Activated CD8-positive, alpha-beta T cell treated with anti-CD3 and anti-CD28 coated beads, Interleukin-2, amount 10 ng/mL, durations not matched to agents 7 days and 5 days (primary cell): ENCODE data around the gene IFI27L2. TPM values are rescaled to one million over a fixed set of nuclear protein-coding genes. Genes with fewer than 3 reads are reported as not detected.

Experiments used
- ATAC-seq: fragments of 150-1000 bp; cut with Tn5 transposase; one replicate; pipeline ENCODE4 v1.10.0; 2021; ENCODE audit warnings: moderate library complexity
- CTCF ChIA-PET: fragments of 350-600 bp; sonication (Branson Sonifier 250); formaldehyde crosslinking; loops from one replicate; lab custom pipeline; 2021; ENCODE audit warnings: antibody characterized with exemption; lab: Charles Lee
- POLR2A ChIA-PET: fragments of 350-600 bp; sonication (Branson Sonifier 250); formaldehyde crosslinking; loops from one replicate; lab custom pipeline; 2021; ENCODE audit warnings: antibody characterized with exemption; lab: Charles Lee
- DNase-seq: peaks from one replicate; pipeline ENCODE4 v3.0.0-alpha.2; 2020
- H3K27ac Mint-ChIP-seq: one replicate; pipeline ENCODE4 v1.8.0; 2021; ENCODE audit warnings: mild to moderate bottlenecking, mixed read lengths
- H3K27me3 Mint-ChIP-seq: one replicate; pipeline ENCODE4 v1.8.0; 2021; ENCODE audit warnings: low read depth, mixed read lengths
- H3K36me3 Mint-ChIP-seq: one replicate; pipeline ENCODE4 v1.8.0; 2021; ENCODE audit warnings: low read depth, mixed read lengths
- H3K4me1 Mint-ChIP-seq: one replicate; pipeline ENCODE4 v1.8.0; 2021; ENCODE audit warnings: low read depth, mixed read lengths
- H3K4me3 Mint-ChIP-seq: one replicate; pipeline ENCODE4 v1.8.0; 2021; ENCODE audit warnings: mild to moderate bottlenecking, mixed read lengths
- H3K9me3 Mint-ChIP-seq: one replicate; pipeline ENCODE4 v1.8.0; 2022; ENCODE audit warnings: mixed read lengths; ENCODE audit not compliant: insufficient read depth
- total RNA-seq, 2 experiments: library from RNA; stranded (reverse); gene quantifications; one replicate each; pipeline ENCODE4 v1.2.3, GENCODE V29; 2021

The IFI27L2 gene
- total RNA-seq, 2 experiments from 2014 or later = 65.2 to 74.6 TPM

DNA sequence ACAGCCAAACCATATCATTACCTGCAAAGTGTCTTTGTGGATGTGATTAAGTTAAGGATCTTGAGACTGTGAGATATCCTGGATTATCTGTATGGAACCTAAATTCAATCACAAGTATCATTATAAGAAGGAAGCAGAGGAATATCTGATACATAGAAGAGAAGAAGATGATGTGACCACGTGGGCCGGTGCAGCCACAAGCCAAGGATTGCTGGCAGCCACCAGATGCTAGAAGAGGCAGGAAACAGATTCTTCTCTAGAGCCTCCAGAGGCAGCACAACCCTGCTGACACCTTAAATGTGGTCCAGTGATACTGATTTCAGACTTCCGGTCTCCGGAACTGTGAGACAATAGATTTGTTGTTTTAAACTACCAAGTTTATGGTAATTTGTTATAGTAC, 6.1 kb upstream of the IFI27L2 start:
- POLR2A ChIA-PET = no interaction called here

DNA sequence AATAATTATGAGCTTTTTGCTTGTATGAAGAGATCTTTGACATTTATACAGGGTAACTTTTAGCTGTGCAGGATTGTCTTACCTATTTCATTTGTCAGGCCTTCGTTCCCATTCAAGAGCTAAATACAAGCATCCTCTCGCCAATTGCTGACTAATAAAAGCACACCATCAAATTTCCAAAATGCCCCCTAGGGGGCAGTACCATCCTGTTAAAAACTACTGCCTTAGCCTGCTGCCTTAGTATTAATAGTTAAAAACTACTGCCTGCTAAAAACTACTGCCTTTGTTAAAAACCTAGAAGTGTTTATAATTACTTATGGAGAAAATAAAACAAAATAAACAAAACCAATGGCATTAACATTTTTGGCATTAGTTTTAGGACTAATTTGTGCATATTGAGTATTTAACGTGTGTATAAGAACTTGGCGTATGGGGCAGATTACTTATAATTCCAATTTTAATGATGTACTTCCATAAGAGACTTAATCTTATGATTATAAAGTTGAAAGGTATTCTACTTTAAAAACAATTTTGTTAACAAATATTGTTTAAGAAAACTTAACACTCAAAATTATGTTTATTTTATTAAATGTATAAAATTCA, 3.0 kb upstream of the IFI27L2 start:
- H3K9me3 Mint-ChIP-seq = peaks cover 11% of the 10 kb centered on the region
- H3K27ac Mint-ChIP-seq = no peak overlapping the region
- POLR2A ChIA-PET = interaction anchor here (0.9 kb wide), 1 partner anchor 113 kb away, joined by 3 read pairs; no protein-coding TSS in a partner anchor

More for the DNA sequence above, 6.1 kb upstream of the IFI27L2 start:
- CTCF ChIA-PET = interaction anchor here (0.8 to 3.4 kb wide), 7 partner anchors 44 to 479 kb away, joined by 4 to 44 read pairs (median 23); partner anchors contain the start of genes DDX24 and IFI27L1
- no peak for DNase-seq
- Mint-ChIP-seq H3K4me1 (peaks cover 5% of the 10 kb centered on the region), H3K4me3 (no peak overlapping the region), H3K36me3 (peaks cover 3% of the 10 kb centered on the region), H3K9me3 (peaks cover 11% of the 10 kb centered on the region), H3K27ac (no peak overlapping the region), H3K27me3 (peaks cover 24% of the 10 kb centered on the region)
- no peak for ATAC-seq

DNA sequence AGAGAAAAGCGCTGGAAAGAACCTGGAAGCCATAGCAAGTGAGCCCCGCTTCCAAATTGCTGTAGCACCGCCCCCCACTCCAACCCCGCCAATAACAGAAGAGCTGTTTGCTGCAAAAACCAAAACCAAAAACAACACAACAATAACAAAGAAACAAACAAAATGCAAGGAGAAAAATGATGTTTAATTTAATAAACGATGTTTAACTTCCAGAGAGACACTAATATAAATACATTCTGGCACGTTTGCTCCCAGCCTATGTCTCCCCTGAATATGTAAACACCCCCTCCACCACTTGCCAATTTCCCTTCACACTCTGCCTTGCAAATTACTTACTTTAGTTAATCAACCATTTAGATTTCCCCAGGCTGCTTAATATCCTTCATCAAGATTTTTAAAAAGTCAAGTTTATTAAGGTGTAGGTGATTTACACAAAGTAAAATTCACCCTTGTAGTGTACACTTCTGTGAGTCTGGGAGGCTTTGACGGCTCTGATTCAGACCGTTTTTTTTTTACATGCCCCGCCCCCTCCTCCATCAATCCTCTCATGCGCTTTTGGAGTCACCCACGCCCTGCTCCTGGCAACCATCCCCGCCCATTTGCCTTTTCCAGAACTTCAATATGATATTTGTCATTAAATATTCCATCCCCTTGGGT, 482 bp upstream of the IFI27L2 start:
- peaks cover 6% of the 10 kb centered on the region for H3K36me3 Mint-ChIP-seq
- POLR2A ChIA-PET = interaction anchor here (0.7 kb wide), 2 partner anchors 115 to 200 kb away, joined by 3 read pairs; no protein-coding TSS in a partner anchor
- CTCF ChIA-PET = interaction anchor here (0.8 to 5.5 kb wide), 17 partner anchors 8 to 356 kb away, joined by 3 to 79 read pairs (median 4); partner anchors contain the start of genes DDX24 and IFI27L1
- ATAC-seq (peak; percentile 45), DNase-seq (peak; percentile 39)
- peaks cover 17% of the 10 kb centered on the region for H3K4me1 Mint-ChIP-seq
- H3K4me3 Mint-ChIP-seq = peak overlapping the region; percentile 78
- H3K9me3 Mint-ChIP-seq = peaks cover under 1% of the 10 kb centered on the region
- peaks cover 13% of the 10 kb centered on the region for H3K27me3 Mint-ChIP-seq
- peak overlapping the region; percentile 88 for H3K27ac Mint-ChIP-seq

More for the DNA sequence above, 3.0 kb upstream of the IFI27L2 start:
- Mint-ChIP-seq H3K4me1 (peaks cover 22% of the 10 kb centered on the region), H3K36me3 (peaks cover 6% of the 10 kb centered on the region), H3K27me3 (peaks cover 27% of the 10 kb centered on the region), H3K4me3 (no peak overlapping the region)
- ATAC-seq (peak; percentile 23), DNase-seq (peak; percentile 76)
- CTCF ChIA-PET = interaction anchor here (0.8 to 5.5 kb wide), 45 partner anchors 10 to 477 kb away, joined by 3 to 79 read pairs (median 4); partner anchors contain the start of genes IFI27, OTUB2 and PPP4R4

GRCh38 chr14:94128216-94128839, 1.1 kb downstream of the IFI27L2 start:
- peaks cover 6% of the 10 kb centered on the region for H3K36me3 Mint-ChIP-seq
- DNase-seq (no peak), ATAC-seq (no peak)
- no peaks in the 10 kb centered on the region for H3K9me3 Mint-ChIP-seq
- peak overlapping the region; percentile 88 for H3K27ac Mint-ChIP-seq
- peaks cover 17% of the 10 kb centered on the region for H3K4me1 Mint-ChIP-seq
- ChIA-PET POLR2A (interaction anchor here (0.6 to 1.2 kb wide), 4 partner anchors 33 to 61 kb away, joined by 3 to 8 read pairs (median 4); partner anchors contain the start of genes DDX24 and IFI27L1), CTCF (interaction anchor here (0.8 to 5.5 kb wide), 9 partner anchors 8 to 189 kb away, joined by 3 to 79 read pairs (median 12); no protein-coding TSS in a partner anchor)
- peak overlapping the region; percentile 78 for H3K4me3 Mint-ChIP-seq
- H3K27me3 Mint-ChIP-seq = peaks cover 7% of the 10 kb centered on the region

DNA sequence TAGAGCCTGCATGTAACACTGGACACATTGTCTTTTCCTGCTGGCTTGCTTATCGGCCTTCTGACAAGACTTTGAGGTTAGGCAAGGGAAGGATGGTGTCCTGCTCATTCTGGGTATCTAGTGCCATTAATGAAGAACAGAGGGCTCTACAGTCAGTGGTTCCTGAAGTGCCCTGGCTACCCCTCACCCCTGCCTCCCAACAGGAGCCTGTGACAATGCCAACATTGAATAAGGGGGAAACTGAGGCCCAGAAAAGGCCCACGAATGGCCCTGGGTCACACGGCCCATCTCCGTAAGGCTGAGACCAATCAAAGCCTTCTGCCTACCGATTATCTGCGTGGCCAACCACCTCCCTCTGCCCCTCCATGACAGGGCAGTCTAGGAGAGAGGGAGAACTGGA, 2.1 kb downstream of the IFI27L2 start:
- peaks cover 6% of the 10 kb centered on the region for H3K36me3 Mint-ChIP-seq
- POLR2A ChIA-PET = no interaction called here
- DNase-seq = no peak
- H3K27ac Mint-ChIP-seq = no peak overlapping the region
- H3K4me3 Mint-ChIP-seq = no peak overlapping the region
- no peak for ATAC-seq
- peaks cover 7% of the 10 kb centered on the region for H3K27me3 Mint-ChIP-seq
- peaks cover 17% of the 10 kb centered on the region for H3K4me1 Mint-ChIP-seq
- no peaks in the 10 kb centered on the region for H3K9me3 Mint-ChIP-seq
- CTCF ChIA-PET = interaction anchor here (0.9 to 3.4 kb wide), 2 partner anchors 9 to 187 kb away, joined by 3 to 14 read pairs; no protein-coding TSS in a partner anchor

DNA sequence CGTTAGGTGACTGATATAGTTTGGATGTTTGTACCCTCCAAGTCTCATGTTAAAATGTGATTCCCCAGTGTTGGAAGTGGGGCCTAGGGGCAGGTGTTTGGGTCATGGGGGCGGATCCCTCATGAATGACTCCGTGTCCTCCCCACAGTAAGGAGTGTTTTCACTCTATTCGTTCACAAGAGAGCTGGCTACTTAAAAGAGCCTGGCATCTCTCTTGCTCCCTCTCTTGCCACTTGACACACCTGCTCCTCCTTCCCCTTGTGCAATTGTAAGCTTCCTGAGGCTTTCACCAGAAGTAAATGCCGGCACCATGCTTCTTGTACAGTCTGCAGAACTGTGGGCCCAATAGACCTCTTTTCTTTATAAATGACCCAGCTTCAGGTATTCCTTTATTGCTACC, 2.6 kb downstream of the IFI27L2 start:
- peaks cover 7% of the 10 kb centered on the region for H3K27me3 Mint-ChIP-seq
- CTCF ChIA-PET = interaction anchor here (0.9 to 3.4 kb wide), 2 partner anchors 10 to 187 kb away, joined by 3 to 14 read pairs; no protein-coding TSS in a partner anchor
- no peak overlapping the region for H3K27ac Mint-ChIP-seq
- DNase-seq = no peak
- peaks cover 3% of the 10 kb centered on the region for H3K9me3 Mint-ChIP-seq
- ATAC-seq = no peak
- H3K36me3 Mint-ChIP-seq = peaks cover 6% of the 10 kb centered on the region
- POLR2A ChIA-PET = no interaction called here
- H3K4me3 Mint-ChIP-seq = no peak overlapping the region
- peaks cover 17% of the 10 kb centered on the region for H3K4me1 Mint-ChIP-seq

DNA sequence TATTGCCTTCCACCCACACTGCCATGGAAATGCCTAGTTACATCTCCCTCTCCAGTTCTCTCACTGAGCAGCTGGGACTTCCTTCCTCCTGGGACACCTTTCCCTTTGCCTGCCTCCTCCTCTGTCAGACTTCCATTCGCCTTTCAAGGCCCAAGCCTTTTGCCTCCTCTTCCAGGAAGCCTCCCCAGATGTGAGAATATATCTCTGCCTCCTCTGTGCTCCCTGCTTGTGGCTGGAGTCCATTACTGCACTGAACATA, 3.1 kb downstream of the IFI27L2 start:
- ChIA-PET POLR2A (no interaction called here), CTCF (interaction anchor here (3.4 kb wide), 1 partner anchor 10 kb away, joined by 14 read pairs; no protein-coding TSS in a partner anchor)
- H3K27me3 Mint-ChIP-seq = peaks cover 11% of the 10 kb centered on the region

DNA sequence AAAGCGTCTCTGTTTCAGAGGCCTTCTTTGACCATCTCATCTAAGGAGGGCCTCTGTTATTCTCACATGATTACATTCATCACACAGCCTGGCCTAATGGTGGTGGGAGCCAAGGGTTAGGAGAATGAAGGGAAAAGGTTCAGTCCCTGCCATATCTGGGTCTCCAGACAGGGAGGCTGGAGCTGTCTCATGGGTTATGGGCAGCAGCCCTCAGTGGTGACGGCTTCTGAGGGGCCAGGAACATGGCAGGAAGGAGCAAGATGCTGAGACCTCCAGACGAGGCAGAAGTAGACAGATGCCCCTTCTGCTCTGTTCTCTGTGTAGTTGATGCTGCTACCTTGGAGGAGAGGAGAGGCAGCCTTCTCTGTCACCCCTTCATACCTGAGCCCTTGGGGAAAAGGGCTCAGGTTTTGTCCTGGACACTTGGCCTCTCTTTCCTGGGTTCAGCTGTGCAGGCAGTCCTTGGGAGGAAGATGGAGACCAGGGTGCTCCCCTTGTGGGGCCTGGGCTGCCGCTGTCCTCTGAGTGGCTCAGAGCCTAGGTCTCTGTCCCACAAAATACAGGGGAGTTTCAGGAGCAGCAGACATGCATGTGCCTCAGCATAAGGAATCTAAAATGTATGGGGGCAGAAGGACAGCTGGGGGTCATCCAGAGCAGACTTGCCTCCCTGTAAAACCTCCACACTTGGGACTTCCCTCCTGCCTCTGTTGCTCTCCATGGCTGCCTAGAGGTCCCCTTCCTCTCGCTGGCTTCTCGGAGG, 3.6 kb downstream of the IFI27L2 start:
- Mint-ChIP-seq H3K27ac (no peak overlapping the region), H3K9me3 (peaks cover 10% of the 10 kb centered on the region), H3K4me3 (no peak overlapping the region), H3K4me1 (peaks cover 17% of the 10 kb centered on the region), H3K36me3 (peaks cover 6% of the 10 kb centered on the region), H3K27me3 (peaks cover 10% of the 10 kb centered on the region)
- ChIA-PET POLR2A (no interaction called here), CTCF (interaction anchor here (0.5 to 3.4 kb wide), 3 partner anchors 11 to 52 kb away, joined by 3 to 14 read pairs (median 4); no protein-coding TSS in a partner anchor)
- DNase-seq (no peak), ATAC-seq (no peak)

More for the DNA sequence above, 3.1 kb downstream of the IFI27L2 start:
- H3K4me3 Mint-ChIP-seq = no peak overlapping the region
- H3K4me1 Mint-ChIP-seq = peaks cover 17% of the 10 kb centered on the region
- H3K9me3 Mint-ChIP-seq = peaks cover 8% of the 10 kb centered on the region
- ATAC-seq (no peak), DNase-seq (no peak)
- no peak overlapping the region for H3K27ac Mint-ChIP-seq
- peaks cover 6% of the 10 kb centered on the region for H3K36me3 Mint-ChIP-seq

GRCh38 chr14:94124582-94125377, 4.6 kb downstream of the IFI27L2 start:
- H3K36me3 Mint-ChIP-seq = peaks cover 7% of the 10 kb centered on the region
- peaks cover 10% of the 10 kb centered on the region for H3K27me3 Mint-ChIP-seq
- DNase-seq (no peak), ATAC-seq (no peak)
- CTCF ChIA-PET = interaction anchor here (1.0 to 1.5 kb wide), 4 partner anchors 12 to 185 kb away, joined by 3 to 4 read pairs (median 3); partner anchors contain the start of genes DDX24 and IFI27L1
- no peak overlapping the region for H3K27ac Mint-ChIP-seq
- H3K4me1 Mint-ChIP-seq = peaks cover 10% of the 10 kb centered on the region
- POLR2A ChIA-PET = no interaction called here
- peaks cover 11% of the 10 kb centered on the region for H3K9me3 Mint-ChIP-seq
- H3K4me3 Mint-ChIP-seq = no peak overlapping the region

- POLR2A ChIA-PET = no interaction called here
- H3K27me3 Mint-ChIP-seq = peaks cover 10% of the 10 kb centered on the region
- H3K4me1 Mint-ChIP-seq = peaks cover 5% of the 10 kb centered on the region
- CTCF ChIA-PET = interaction anchor here (1.2 to 1.5 kb wide), 3 partner anchors 19 to 184 kb away, joined by 3 read pairs; partner anchors contain the start of genes DDX24 and IFI27L1
- H3K4me3 Mint-ChIP-seq = no peak overlapping the region
- no peak overlapping the region for H3K27ac Mint-ChIP-seq
- no peak for ATAC-seq
- no peak for DNase-seq
- peaks cover 10% of the 10 kb centered on the region for H3K36me3 Mint-ChIP-seq
- H3K9me3 Mint-ChIP-seq = peaks cover 16% of the 10 kb centered on the region
Measured at GRCh38 chr14:94123868-94124267, 5.5 kb downstream of the IFI27L2 start.
